H1 (cell line): ENCODE measurements around the gene ZACN. TPM values are rescaled to one million over a fixed set of nuclear protein-coding genes. Genes with fewer than 3 reads are reported as not detected.

Source experiments
- CTCF ChIA-PET: fragments of 300-600 bp; sonication (Branson Sonifier 250); formaldehyde crosslinking; loops from one replicate; lab custom pipeline; 2021; ENCODE audit not compliant: partially characterized antibody; lab: Charles Lee
- POLR2A ChIA-PET: fragments of 300-600 bp; sonication (Branson Sonifier 250); formaldehyde crosslinking; loops from one replicate; lab custom pipeline; 2021; ENCODE audit warnings: inconsistent platforms; ENCODE audit not compliant: partially characterized antibody; lab: Charles Lee
- DNase-seq, 2 experiments: peaks; one replicate each; pipeline versions ENCODE4 v3.0.0 to v3.0.0-alpha.2; 2010 to 2022; ENCODE audit warnings: low spot score in 2 of 2, low read depth in 1 of 2, mixed read lengths in 1 of 2
- FAIRE-seq: peaks from 2 replicates; lab custom pipeline; 2011; peaks lifted over from hg19 to GRCh38; lab: Jason Lieb, UNC
- H2AFZ ChIP-seq: 2 replicates; pipeline ENCODE4 v1.8.1; 2012; ENCODE audit warnings: low read length, inconsistent platforms
- H2AK5ac ChIP-seq: 2 replicates; pipeline ENCODE4 v1.6.1; 2013; ENCODE audit warnings: low read depth, low read length
- H2BK120ac ChIP-seq: replicated peaks from 2 replicates; pipeline ENCODE3; 2013; ENCODE audit warnings: low read depth, low read length, inconsistent platforms
- H2BK12ac ChIP-seq: 2 replicates; pipeline ENCODE4 v1.6.1; 2013; ENCODE audit warnings: low read depth, low read length
- H2BK15ac ChIP-seq: 2 replicates; pipeline ENCODE4 v1.6.1; 2013; ENCODE audit warnings: low read length
- H2BK20ac ChIP-seq: 2 replicates; pipeline ENCODE4 v1.6.1; 2013; ENCODE audit warnings: low read length
- H2BK5ac ChIP-seq: 2 replicates; pipeline ENCODE4 v1.6.1; 2013; ENCODE audit warnings: low read depth, low read length
- H3K14ac ChIP-seq: 2 replicates; pipeline ENCODE4 v1.6.1; 2013; ENCODE audit warnings: inconsistent platforms; ENCODE audit not compliant: insufficient read length
- H3K18ac ChIP-seq: 2 replicates; pipeline ENCODE4 v1.6.1; 2013; ENCODE audit warnings: low read length; ENCODE audit errors: extremely low read depth
- H3K23ac ChIP-seq: 2 replicates; pipeline ENCODE4 v1.6.1; 2013; ENCODE audit warnings: inconsistent platforms; ENCODE audit not compliant: insufficient read length
- H3K23me2 ChIP-seq: 2 replicates; pipeline ENCODE4 v1.6.1; 2013; ENCODE audit warnings: low read depth, low read length
- H3K27ac ChIP-seq: 2 replicates; pipeline ENCODE4 v1.6.1; 2011; ENCODE audit warnings: low read depth, low read length, inconsistent platforms
- H3K27me3 ChIP-seq, 4 experiments: replicated peaks in 1 of 4; 1 replicate in 1 of 4; 2 replicates in 3 of 4; pipeline versions ENCODE4 v1.6.1 to v1.8.1; 2011 to 2013; ENCODE audit warnings: low read length in 3 of 4, mild to moderate bottlenecking in 3 of 4, inconsistent platforms in 2 of 4, mixed read lengths in 2 of 4, moderate library complexity in 1 of 4; ENCODE audit not compliant: control insufficient read depth in 3 of 4, insufficient read depth in 3 of 4; ENCODE audit errors: extremely low read depth in 1 of 4
- H3K36me3 ChIP-seq, 4 experiments: 2 replicates each; pipeline versions ENCODE4 v1.6.1 to v1.8.1; 2011 to 2013; ENCODE audit warnings: mild to moderate bottlenecking in 4 of 4, low read length in 3 of 4, moderate library complexity in 2 of 4, control low read depth in 1 of 4, inconsistent platforms in 1 of 4; ENCODE audit not compliant: insufficient read depth in 4 of 4, control insufficient read depth in 2 of 4
- H3K4ac ChIP-seq: replicated peaks from 2 replicates; pipeline ENCODE3; 2013; ENCODE audit warnings: low read length, low read depth, mixed read lengths, inconsistent platforms; ENCODE audit not compliant: insufficient read length
- H3K4me1 ChIP-seq, 4 experiments: replicated peaks in 1 of 4; 1 replicate in 1 of 4; 2 replicates in 3 of 4; pipeline versions ENCODE4 v1.6.1 to v1.8.1; 2011 to 2013; ENCODE audit warnings: low read length in 3 of 4, inconsistent platforms in 2 of 4, mixed read lengths in 1 of 4; ENCODE audit not compliant: insufficient read depth in 4 of 4, control insufficient read depth in 3 of 4
- H3K4me2 ChIP-seq, 2 experiments: 2 replicates each; pipeline versions ENCODE4 v1.6.1 to v1.8.1; 2011 to 2013; ENCODE audit warnings: low read depth in 2 of 2, low read length in 2 of 2, control low read depth in 1 of 2, inconsistent platforms in 1 of 2, mild to moderate bottlenecking in 1 of 2; ENCODE audit not compliant: insufficient read depth in 1 of 2
- H3K4me3 ChIP-seq, 4 experiments: fragments of 200-600, 300-600 bp in 1 of 4; sonication (generic), shearing (Covaris generic), sonication (Bioruptor Twin) in 1 of 4; 2 replicates each; pipeline versions ENCODE4 v1.5.1 to v1.8.1; 2011 to 2016; ENCODE audit warnings: low read length in 4 of 4, low read depth in 3 of 4, control low read depth in 2 of 4, inconsistent platforms in 2 of 4, mild to moderate bottlenecking in 2 of 4, mixed read lengths in 1 of 4, moderate library complexity in 1 of 4; ENCODE audit not compliant: insufficient read depth in 2 of 4; ENCODE audit errors: extremely low read depth in 1 of 4
- H3K56ac ChIP-seq: replicated peaks from 2 replicates; pipeline ENCODE3; 2013; ENCODE audit warnings: low read depth, mild to moderate bottlenecking, mixed read lengths, low read length, inconsistent platforms; ENCODE audit not compliant: insufficient read length
- H3K79me1 ChIP-seq: 2 replicates; pipeline ENCODE4 v1.6.1; 2013; ENCODE audit warnings: low read depth, low read length, control low read depth
- H3K79me2 ChIP-seq, 2 experiments: 2 replicates each; pipeline versions ENCODE4 v1.6.1 to v1.8.1; 2012 to 2013; ENCODE audit warnings: low read length in 2 of 2, mild to moderate bottlenecking in 2 of 2, inconsistent platforms in 1 of 2; ENCODE audit not compliant: insufficient read depth in 2 of 2, control insufficient read depth in 1 of 2
- H3K9ac ChIP-seq, 4 experiments: replicated peaks in 1 of 4; 1 replicate in 1 of 4; 2 replicates in 3 of 4; pipeline versions ENCODE4 v1.6.1 to v1.8.1; 2011 to 2013; ENCODE audit warnings: low read depth in 3 of 4, low read length in 3 of 4, control low read depth in 2 of 4, mild to moderate bottlenecking in 2 of 4, moderate library complexity in 2 of 4, inconsistent platforms in 1 of 4; ENCODE audit errors: extremely low read depth in 1 of 4
- H3K9me3 ChIP-seq, 2 experiments: 2 replicates each; pipeline versions ENCODE4 v1.6.1 to v1.8.1; 2012 to 2013; ENCODE audit warnings: mild to moderate bottlenecking in 2 of 2, moderate library complexity in 2 of 2, control low read depth in 1 of 2, inconsistent platforms in 1 of 2, low read depth in 1 of 2, low read length in 1 of 2, mixed read lengths in 1 of 2; ENCODE audit not compliant: insufficient read depth in 2 of 2
- H4K20me1 ChIP-seq, 2 experiments: replicated peaks in 1 of 2; 2 replicates each; pipeline versions ENCODE3 to v1.8.1; 2011 to 2013; ENCODE audit warnings: inconsistent platforms in 2 of 2, low read length in 2 of 2, mild to moderate bottlenecking in 1 of 2; ENCODE audit not compliant: insufficient read depth in 2 of 2, control insufficient read depth in 1 of 2
- H4K5ac ChIP-seq: 2 replicates; pipeline ENCODE4 v1.6.1; 2013; ENCODE audit warnings: low read length, low read depth, mixed read lengths, inconsistent platforms; ENCODE audit not compliant: insufficient read length
- H4K8ac ChIP-seq: 2 replicates; pipeline ENCODE4 v1.8.0; 2013; ENCODE audit warnings: mild to moderate bottlenecking, moderate library complexity, low read length, inconsistent platforms; ENCODE audit not compliant: insufficient read depth; ENCODE audit errors: extremely low read depth
- H4K91ac ChIP-seq: replicated peaks from 2 replicates; pipeline ENCODE3; 2013; ENCODE audit warnings: low read length, mixed read lengths, inconsistent platforms; ENCODE audit not compliant: insufficient read length
- BACH1 ChIP-seq: IDR thresholded peaks from 2 replicates; pipeline ENCODE4 v1.6.1; 2012; ENCODE audit warnings: low read length, improper control_type of control experiment
- CTBP2 ChIP-seq: IDR thresholded peaks from 2 replicates; pipeline ENCODE4 v1.7.0; 2011; ENCODE audit warnings: borderline replicate concordance, mild to moderate bottlenecking, moderate library complexity, mixed read lengths, low read length; ENCODE audit not compliant: insufficient read depth, insufficient read length
- GABPA ChIP-seq: IDR thresholded peaks from 2 replicates; pipeline ENCODE4 v1.6.1; 2011; ENCODE audit warnings: mild to moderate bottlenecking, low read length, moderate library complexity, borderline replicate concordance; ENCODE audit not compliant: insufficient read depth
- MAFK ChIP-seq: IDR thresholded peaks from 2 replicates; pipeline ENCODE4 v1.6.1; 2012; ENCODE audit warnings: low read depth, mild to moderate bottlenecking, improper control_type of control experiment, low read length
- SP2 ChIP-seq: IDR thresholded peaks from 2 replicates; pipeline ENCODE4 v1.6.1; 2012; ENCODE audit warnings: mild to moderate bottlenecking, low read length, inconsistent platforms
- SUZ12 ChIP-seq: fragments of 200-600 bp; sonication (generic); IDR thresholded peaks from 2 replicates; pipeline ENCODE4 v1.6.1; 2012; ENCODE audit warnings: mild to moderate bottlenecking, inconsistent platforms, low read length, moderate library complexity, mixed read lengths
- WGBS, 2 experiments: shearing (Covaris generic) in 1 of 2; methylation state at CpG; one replicate each; pipeline versions ENCODE4 v1.1.6 to v1.1.7; 2013 to 2015; ENCODE audit warnings: low lambda C conversion rate in 2 of 2, mixed read lengths in 2 of 2, inconsistent platforms in 1 of 2, low coverage in 1 of 2, missing lambda C conversion rate in 1 of 2; ENCODE audit not compliant: insufficient replicate concordance in 2 of 2, insufficient coverage in 1 of 2, insufficient read length in 1 of 2; ENCODE audit errors: extremely low coverage in 1 of 2, missing lambda C conversion rate in 1 of 2; 5-methylcytosine and 5-hydroxymethylcytosine counted together
- polyA plus RNA-seq, 7 experiments: library from polyadenylated mRNA; depleted of rRNA in 3 of 7; stranded (reverse) in 5 of 7; unstranded in 2 of 7; fragments of >200 nt in 5 of 7; fragments of 200-250 nt in 2 of 7; gene quantifications; 1 replicate in 5 of 7; 2 replicates in 1 of 7; 4 replicates in 1 of 7; pipeline versions ENCODE4 v1.2.1 to v1.2.3, GENCODE V29; 2011 to 2013; ENCODE audit warnings: missing spikeins in 2 of 7, mixed read lengths in 2 of 7
- total RNA-seq: library from RNA; stranded (reverse); fragmentation: NEBNext Ultra II Directional; extraction: Animal tissue kit (Norgen Biotek cat#: 25700); gene quantifications from 2 replicates; pipeline ENCODE4 v1.2.1, GENCODE V29; 2021

Gene ZACN
- total and polyA plus RNA-seq, 2 of the 8 experiments (the other 6 are each of a cell fraction or from before 2014, with no cell fraction given) = 0.26 TPM; not detected in 1

GRCh38 chr17:76089680-76090516 is 10.9 kb downstream of the ZACN start:
- no peak overlapping the region for H3K4ac ChIP-seq
- H3K79me1 ChIP-seq = no peaks in the 10 kb centered on the region; the same call in 1 of the 2 replicates
- peaks cover 2 to 9% of the 10 kb centered on the region in 2 experiments for H4K20me1 ChIP-seq
- H3K23ac ChIP-seq = no peak overlapping the region
- H3K27ac ChIP-seq = no peak overlapping the region
- H3K4me2 ChIP-seq = no peak overlapping the region
- H3K9me3 ChIP-seq = no peaks in the 10 kb centered on the region
- H4K91ac ChIP-seq = no peak overlapping the region
- WGBS, 2 experiments = 95% methylated on average over 24 of the region's 32 CpGs; no CpG with 5 or more reads in 1 of the 2 experiments
- ChIA-PET CTCF (interaction anchor here (0.6 to 2.0 kb wide), 7 partner anchors 12 to 106 kb away, joined by 3 to 10 read pairs (median 4); partner anchors contain the start of gene GALR2), POLR2A (interaction anchor here (1.2 to 3.3 kb wide), 5 partner anchors 11 to 49 kb away, joined by 3 to 28 read pairs (median 7); partner anchors contain the start of genes EXOC7 and ZACN)
- H2BK5ac ChIP-seq = no peak overlapping the region
- no peak overlapping the region for H2AFZ ChIP-seq
- no peak for FAIRE-seq
- H3K4me3 ChIP-seq = no peak overlapping the region
- DNase-seq = no peak
- H2AK5ac ChIP-seq = no peak overlapping the region
- H4K5ac ChIP-seq = no peak overlapping the region
- H3K9ac ChIP-seq = no peak overlapping the region
- H3K18ac ChIP-seq = no peak overlapping the region
- no peak overlapping the region for H3K14ac ChIP-seq
- no peaks in the 10 kb centered on the region for H3K23me2 ChIP-seq
- H2BK120ac ChIP-seq = no peak overlapping the region
- no peak overlapping the region for H4K8ac ChIP-seq
- peaks cover 28 to 64% (median 53%) of the 10 kb centered on the region in 4 experiments for H3K36me3 ChIP-seq
- no peak overlapping the region for H2BK20ac ChIP-seq
- no peaks in the 10 kb centered on the region for H3K27me3 ChIP-seq
- H3K4me1 ChIP-seq = no peaks in the 10 kb centered on the region
- no peaks in the 10 kb centered on the region for H3K79me2 ChIP-seq
- H2BK15ac ChIP-seq = no peak overlapping the region
- no peak overlapping the region for H2BK12ac ChIP-seq
- no peak overlapping the region for H3K56ac ChIP-seq
- TF ChIP-seq CTBP2 (no peak), GABPA (no peak), BACH1 (no peak), SUZ12 (no peak), SP2 (no peak), MAFK (no peak)
